ENCODE measurements around the gene PAXX. TPM values are rescaled to one million over a fixed set of nuclear protein-coding genes. Genes with fewer than 3 reads are reported as not detected.

PAXX gene
- polyA plus RNA-seq, result 4.7 TPM in 2 replicates

GRCh38 chr9:136991993-136992818 lies at the start of gene PAXX:
Gene PAXX, plus strand, starts transcription at chr9:136992422. Its CDS starts 22 bp downstream, at chr9:136992444.

GRCh38 chr9:136944519-136945332 lies 47.5 kb upstream of the PAXX start, which contains the start of the genes C8G and FBXW5:
Gene C8G, plus strand, starts transcription at chr9:136945243. Its CDS starts 78 bp downstream, at chr9:136945321.
Gene FBXW5, minus strand, starts transcription at chr9:136944738. Its CDS starts 655 bp downstream, at chr9:136944083.

GRCh38 chr9:136951541-136952320 lies 40.5 kb upstream of the PAXX start, which contains the start of gene LCN12:
Gene LCN12, plus strand, starts transcription at chr9:136952273. Its CDS starts 55 bp downstream, at chr9:136952328.

GRCh38 chr9:136977223-136977622 lies 15.0 kb upstream of the PAXX start, which contains the start of gene PTGDS:
Gene PTGDS, plus strand, starts transcription at chr9:136977504. Its CDS starts 75 bp downstream, at chr9:136977579.

GRCh38 chr9:136982232-136983051 lies 9.8 kb upstream of the PAXX start, which contains the start of gene LCNL1:
Gene LCNL1, plus strand, starts transcription at chr9:136982993. Its CDS starts 594 bp downstream, at chr9:136983587.

GRCh38 chr9:136996361-136997292 lies 4.4 kb downstream of the PAXX start, which contains the start of gene CLIC3:
Gene CLIC3, minus strand, starts transcription at chr9:136996568. Its CDS starts 25 bp downstream, at chr9:136996543.

GRCh38 chr9:137027369-137028262 lies 35.4 kb downstream of the PAXX start, which contains the start of gene ABCA2:
Gene ABCA2, minus strand, starts transcription at chr9:137028237. Its CDS starts 97 bp downstream, at chr9:137028140.

GRCh38 chr9:137031904-137032640 lies 39.9 kb downstream of the PAXX start, which contains the start of gene FUT7:
Gene FUT7, minus strand, starts transcription at chr9:137032088. Its CDS starts 97 bp downstream, at chr9:137031991.

Other genes starting within 250 kb of the PAXX start
- not detected in 2 replicates for gene LCN10, start 249.5 kb upstream of the PAXX start, polyA plus RNA-seq
- gene LCN6, start 243.9 kb upstream of the PAXX start, polyA plus RNA-seq, result not detected in 2 replicates
- 1.1 TPM in 1 of 2 replicates, not detected in the other for gene LCN8, start 234.2 kb upstream of the PAXX start, polyA plus RNA-seq
- not detected in 2 replicates for gene LCN15, start 227.9 kb upstream of the PAXX start, polyA plus RNA-seq
- gene TMEM141, start 201.1 kb upstream of the PAXX start, polyA plus RNA-seq, result 91.0 and 93.8 TPM in 2 replicates
- not detected in 2 replicates for gene CCDC183, start 196.1 kb upstream of the PAXX start, polyA plus RNA-seq
- 1.2 and 1.9 TPM in 2 replicates for gene RABL6, start 184.5 kb upstream of the PAXX start, polyA plus RNA-seq
- gene AJM1, start 149.9 kb upstream of the PAXX start, polyA plus RNA-seq, result not detected in 2 replicates
- 274 and 285 TPM in 2 replicates for gene PHPT1, start 143.0 kb upstream of the PAXX start, polyA plus RNA-seq
- gene MAMDC4, start 140.1 kb upstream of the PAXX start, polyA plus RNA-seq, result 0.12 and 0.14 TPM in 2 replicates
- gene EDF1, start 126.1 kb upstream of the PAXX start, polyA plus RNA-seq, result 421 and 539 TPM in 2 replicates
- gene TRAF2, start 105.9 kb upstream of the PAXX start, polyA plus RNA-seq, result 1.1 and 1.4 TPM in 2 replicates
- gene FBXW5, start 47.7 kb upstream of the PAXX start, polyA plus RNA-seq, result 0.56 and 2.2 TPM in 2 replicates
- 0.90 TPM in 1 of 2 replicates, not detected in the other for gene C8G, start 47.2 kb upstream of the PAXX start, polyA plus RNA-seq
- gene LCN12, start 40.1 kb upstream of the PAXX start, polyA plus RNA-seq, result not detected in 2 replicates
- gene PTGDS, start 14.9 kb upstream of the PAXX start, polyA plus RNA-seq, result 67.9 and 135 TPM in 2 replicates
- not detected in 2 replicates for gene LCNL1, start 9.4 kb upstream of the PAXX start, polyA plus RNA-seq
- not detected in 2 replicates for gene CLIC3, start 4.1 kb downstream of the PAXX start, polyA plus RNA-seq
- 0.60 and 0.74 TPM in 2 replicates for gene ABCA2, start 35.8 kb downstream of the PAXX start, polyA plus RNA-seq
- not detected in 2 replicates for gene FUT7, start 39.7 kb downstream of the PAXX start, polyA plus RNA-seq
- 10.3 and 19.0 TPM in 2 replicates for gene NPDC1, start 53.8 kb downstream of the PAXX start, polyA plus RNA-seq
- not detected in 2 replicates for gene ENTPD2, start 61.6 kb downstream of the PAXX start, polyA plus RNA-seq
- 0.24 TPM in 1 of 2 replicates, not detected in the other for gene SAPCD2, start 78.1 kb downstream of the PAXX start, polyA plus RNA-seq
- gene UAP1L1, start 85.1 kb downstream of the PAXX start, polyA plus RNA-seq, result not detected in 2 replicates
- gene MAN1B1, start 94.6 kb downstream of the PAXX start, polyA plus RNA-seq, result 5.7 and 15.4 TPM in 2 replicates
- gene DPP7, start 122.3 kb downstream of the PAXX start, polyA plus RNA-seq, result 9.9 and 22.2 TPM in 2 replicates
- 21.4 and 26.3 TPM in 2 replicates for gene GRIN1, start 146.7 kb downstream of the PAXX start, polyA plus RNA-seq
- not detected in 2 replicates for gene LRRC26, start 177.6 kb downstream of the PAXX start, polyA plus RNA-seq
- gene TMEM210, start 179.6 kb downstream of the PAXX start, polyA plus RNA-seq, result not detected in 2 replicates
- gene ANAPC2, start 196.1 kb downstream of the PAXX start, polyA plus RNA-seq, result 0.71 TPM in 1 of 2 replicates, not detected in the other
- 7.4 and 25.2 TPM in 2 replicates for gene SSNA1, start 196.3 kb downstream of the PAXX start, polyA plus RNA-seq
- 0.44 and 0.99 TPM in 2 replicates for gene TPRN, start 208.3 kb downstream of the PAXX start, polyA plus RNA-seq
- 21.0 and 30.3 TPM in 2 replicates for gene TMEM203, start 213.2 kb downstream of the PAXX start, polyA plus RNA-seq
- 0.10 and 0.11 TPM in 2 replicates for gene NDOR1, start 213.3 kb downstream of the PAXX start, polyA plus RNA-seq
- 2.6 and 5.0 TPM in 2 replicates for gene RNF208, start 229.8 kb downstream of the PAXX start, polyA plus RNA-seq
- 0.26 TPM in 1 of 2 replicates, not detected in the other for gene CYSRT1, start 232.8 kb downstream of the PAXX start, polyA plus RNA-seq
- gene RNF224, start 235.1 kb downstream of the PAXX start, polyA plus RNA-seq, result not detected in 2 replicates
- not detected in 2 replicates for gene SLC34A3, start 238.5 kb downstream of the PAXX start, polyA plus RNA-seq
- gene TUBB4B, start 248.9 kb downstream of the PAXX start, polyA plus RNA-seq, result 94.6 and 103 TPM in 2 replicates